ENCODE results near the gene SLC43A3.

Gene SLC43A3

GRCh38 chr11:57376095-57377090 is 50.5 kb downstream of the SLC43A3 start:
- Histone ChIP-seq H3K4me3 (ENCODE audit: low read depth, low read length) (no peak overlapping the region), H3K4me1 (ENCODE audit: control insufficient read depth, insufficient read depth, low read length) (no peaks in the 10 kb centered on the region; the same call in 1 of the 2 replicates)

GRCh38 chr11:57375490-57375889 is 51.4 kb downstream of the SLC43A3 start:
- Histone ChIP-seq H3K27ac (ENCODE audit: low read depth, low read length) (no peak overlapping the region), H3K4me1 (ENCODE audit: control insufficient read depth, insufficient read depth, low read length) (no peaks in the 10 kb centered on the region; the same call in 1 of the 2 replicates), H3K9ac (ENCODE audit: low read depth, low read length) (no peak overlapping the region), H3K36me3 (ENCODE audit: control insufficient read depth, insufficient read depth, low read length) (no peaks in the 10 kb centered on the region), H3K4me3 (ENCODE audit: low read depth, low read length) (no peak overlapping the region), H3K27me3 (ENCODE audit: control insufficient read depth, insufficient read depth, low read length) (no peaks in the 10 kb centered on the region; the same call in 1 of the 2 replicates), H3K9me3 (ENCODE audit: control insufficient read depth, insufficient read depth, low read length) (no peaks in the 10 kb centered on the region)

More at GRCh38 chr11:57376095-57377090, 50.5 kb downstream of the SLC43A3 start:
- H3K36me3 ChIP-seq (ENCODE audit: control insufficient read depth, insufficient read depth, low read length), result no peaks in the 10 kb centered on the region
- H3K27ac ChIP-seq (ENCODE audit: low read depth, low read length), result no peak overlapping the region
- no peak overlapping the region for H3K9ac ChIP-seq (ENCODE audit: low read depth, low read length)
- H3K9me3 ChIP-seq (ENCODE audit: control insufficient read depth, insufficient read depth, low read length), result no peaks in the 10 kb centered on the region
- H3K27me3 ChIP-seq (ENCODE audit: control insufficient read depth, insufficient read depth, low read length), result no peaks in the 10 kb centered on the region; the same call in 1 of the 2 replicates

- Histone ChIP-seq H3K4me3 (ENCODE audit: low read depth, low read length) (no peak overlapping the region), H3K36me3 (ENCODE audit: control insufficient read depth, insufficient read depth, low read length) (no peaks in the 10 kb centered on the region), H3K4me1 (ENCODE audit: control insufficient read depth, insufficient read depth, low read length) (no peaks in the 10 kb centered on the region; the same call in 1 of the 2 replicates), H3K9ac (ENCODE audit: low read depth, low read length) (no peak overlapping the region), H3K9me3 (ENCODE audit: control insufficient read depth, insufficient read depth, low read length) (no peaks in the 10 kb centered on the region), H3K27me3 (ENCODE audit: control insufficient read depth, insufficient read depth, low read length) (no peaks in the 10 kb centered on the region; the same call in 1 of the 2 replicates), H3K27ac (ENCODE audit: low read depth, low read length) (no peak overlapping the region)
These were observed 52.0 kb downstream of the SLC43A3 start for GRCh38 chr11:57374966-57375365.

- Histone ChIP-seq H3K9ac (ENCODE audit: low read depth, low read length) (no peak overlapping the region), H3K27me3 (ENCODE audit: control insufficient read depth, insufficient read depth, low read length) (no peaks in the 10 kb centered on the region; the same call in 1 of the 2 replicates), H3K36me3 (ENCODE audit: control insufficient read depth, insufficient read depth, low read length) (no peaks in the 10 kb centered on the region), H3K9me3 (ENCODE audit: control insufficient read depth, insufficient read depth, low read length) (no peaks in the 10 kb centered on the region), H3K4me1 (ENCODE audit: control insufficient read depth, insufficient read depth, low read length) (no peaks in the 10 kb centered on the region; the same call in 1 of the 2 replicates), H3K4me3 (ENCODE audit: low read depth, low read length) (no peak overlapping the region), H3K27ac (ENCODE audit: low read depth, low read length) (no peak overlapping the region)
These were observed 53.8 kb downstream of the SLC43A3 start for GRCh38 chr11:57373146-57373545.

- Histone ChIP-seq H3K9ac (ENCODE audit: low read depth, low read length) (no peak overlapping the region), H3K4me1 (ENCODE audit: control insufficient read depth, insufficient read depth, low read length) (peaks cover 3% of the 10 kb centered on the region), H3K36me3 (ENCODE audit: control insufficient read depth, insufficient read depth, low read length) (no peaks in the 10 kb centered on the region), H3K27me3 (ENCODE audit: control insufficient read depth, insufficient read depth, low read length) (no peaks in the 10 kb centered on the region), H3K9me3 (ENCODE audit: control insufficient read depth, insufficient read depth, low read length) (no peaks in the 10 kb centered on the region), H3K27ac (ENCODE audit: low read depth, low read length) (no peak overlapping the region), H3K4me3 (ENCODE audit: low read depth, low read length) (no peak overlapping the region)
These were observed 56.0 kb downstream of the SLC43A3 start for GRCh38 chr11:57370941-57371340.

GRCh38 chr11:57370251-57370650 is 56.7 kb downstream of the SLC43A3 start:
- Histone ChIP-seq H3K9me3 (ENCODE audit: control insufficient read depth, insufficient read depth, low read length) (no peaks in the 10 kb centered on the region), H3K27ac (ENCODE audit: low read depth, low read length) (no peak overlapping the region), H3K36me3 (ENCODE audit: control insufficient read depth, insufficient read depth, low read length) (no peaks in the 10 kb centered on the region), H3K4me3 (ENCODE audit: low read depth, low read length) (no peak overlapping the region), H3K27me3 (ENCODE audit: control insufficient read depth, insufficient read depth, low read length) (no peaks in the 10 kb centered on the region), H3K4me1 (ENCODE audit: control insufficient read depth, insufficient read depth, low read length) (peaks cover 10% of the 10 kb centered on the region), H3K9ac (ENCODE audit: low read depth, low read length) (no peak overlapping the region)

- Histone ChIP-seq H3K9me3 (ENCODE audit: control insufficient read depth, insufficient read depth, low read length) (no peaks in the 10 kb centered on the region), H3K9ac (ENCODE audit: low read depth, low read length) (no peak overlapping the region), H3K4me3 (ENCODE audit: low read depth, low read length) (no peak overlapping the region), H3K4me1 (ENCODE audit: control insufficient read depth, insufficient read depth, low read length) (peaks cover 19% of the 10 kb centered on the region), H3K36me3 (ENCODE audit: control insufficient read depth, insufficient read depth, low read length) (no peaks in the 10 kb centered on the region), H3K27ac (ENCODE audit: low read depth, low read length) (no peak overlapping the region), H3K27me3 (ENCODE audit: control insufficient read depth, insufficient read depth, low read length) (no peaks in the 10 kb centered on the region)
These were observed 58.1 kb downstream of the SLC43A3 start for GRCh38 chr11:57368845-57369232.

- H3K9ac ChIP-seq (ENCODE audit: low read depth, low read length), result no peak overlapping the region
- no peaks in the 10 kb centered on the region for H3K9me3 ChIP-seq (ENCODE audit: control insufficient read depth, insufficient read depth, low read length)
- H3K4me1 ChIP-seq (ENCODE audit: control insufficient read depth, insufficient read depth, low read length), result peaks cover 19% of the 10 kb centered on the region
- no peak overlapping the region for H3K4me3 ChIP-seq (ENCODE audit: low read depth, low read length)
- H3K27ac ChIP-seq (ENCODE audit: low read depth, low read length), result no peak overlapping the region
- H3K36me3 ChIP-seq (ENCODE audit: control insufficient read depth, insufficient read depth, low read length), result no peaks in the 10 kb centered on the region
- no peaks in the 10 kb centered on the region for H3K27me3 ChIP-seq (ENCODE audit: control insufficient read depth, insufficient read depth, low read length)
These were observed 58.6 kb downstream of the SLC43A3 start for GRCh38 chr11:57368106-57368844.

- Histone ChIP-seq H3K36me3 (ENCODE audit: control insufficient read depth, insufficient read depth, low read length) (no peaks in the 10 kb centered on the region), H3K4me3 (ENCODE audit: low read depth, low read length) (no peak overlapping the region), H3K9ac (ENCODE audit: low read depth, low read length) (no peak overlapping the region), H3K27me3 (ENCODE audit: control insufficient read depth, insufficient read depth, low read length) (no peaks in the 10 kb centered on the region), H3K4me1 (ENCODE audit: control insufficient read depth, insufficient read depth, low read length) (peaks cover 21% of the 10 kb centered on the region), H3K9me3 (ENCODE audit: control insufficient read depth, insufficient read depth, low read length) (no peaks in the 10 kb centered on the region), H3K27ac (ENCODE audit: low read depth, low read length) (peak overlapping the region; percentile 31)
These were observed 61.9 kb downstream of the SLC43A3 start for GRCh38 chr11:57364851-57365660.
